Measurements from ENCODE around the gene GUCA1A. TPM values are rescaled to one million over a fixed set of nuclear protein-coding genes. Genes with fewer than 3 reads are reported as not detected.
"Not testable (repeated sequence)": the region's sequence is repeated elsewhere in the genome, so short reads cannot be mapped to it uniquely, and the experiment has no call there.

The GUCA1A gene
- total RNA-seq, 4 donors from 2014 or later, result not detected

- DNase-seq, result no peak
- TF ChIP-seq POLR2A (IDR thresholded peaks at IDR 0.05), result no peak
- TF ChIP-seq CTCF (IDR thresholded peaks at IDR 0.05), result no peak
- WGBS, 2 donors, result 96 to 98% methylated on average over 4 of the region's 4 CpGs
- Histone ChIP-seq H3K4me1 (peaks cover 0 to 7% of the 10 kb centered on the region in 2 donors), H3K36me3 (peaks cover 18 to 24% of the 10 kb centered on the region in 2 donors), H3K27me3 (no peaks in the 10 kb centered on the region), H3K4me3 (replicated peaks in 1 of 3) (no peak overlapping the region), H3K27ac (no peak overlapping the region), H3K9me3 (no peaks in the 10 kb centered on the region)
- intact Hi-C loops (cut with DNase I), result no loop called here
Measured at GRCh38 chr6:42204768-42205282, 31.7 kb downstream of the GUCA1A start.

GRCh38 chr6:42207559-42207958 is 34.4 kb downstream of the GUCA1A start:
- WGBS, 2 donors, result 88 to 96% methylated on average over 2 of the region's 2 CpGs
- H3K4me1 ChIP-seq, result not testable (repeated sequence)
- H3K36me3 ChIP-seq, result peaks cover 37 to 41% of the 10 kb centered on the region in 2 donors

GRCh38 chr6:42210551-42210950 is 37.4 kb downstream of the GUCA1A start:
- H3K4me1 ChIP-seq, result peaks cover 0 to 6% of the 10 kb centered on the region in 2 donors
- peak overlapping the region in 1 of 3 donors; percentile 7 for H3K27ac ChIP-seq
- 93% methylated on average over 1 of the region's 1 CpG for WGBS, 2 donors
- intact Hi-C loops (cut with DNase I), result loop anchor here (5.0 to 10.0 kb wide), 3 partner anchors 43 to 426 kb away; partner anchors contain the start of genes PRICKLE4 and TOMM6
- DNase-seq, result no peak
- peaks cover 46 to 49% of the 10 kb centered on the region in 2 donors for H3K36me3 ChIP-seq
- TF ChIP-seq CTCF (IDR thresholded peaks at IDR 0.05) (no peak), POLR2A (IDR thresholded peaks at IDR 0.05) (no peak)
- no peak overlapping the region for H3K4me3 ChIP-seq (replicated peaks in 1 of 3)
- H3K9me3 ChIP-seq, result no peaks in the 10 kb centered on the region
- H3K27me3 ChIP-seq, result no peaks in the 10 kb centered on the region

More at GRCh38 chr6:42207559-42207958, 34.4 kb downstream of the GUCA1A start:
- H3K27ac ChIP-seq; H3K4me3 ChIP-seq (replicated peaks in 1 of 3); H3K9me3 ChIP-seq; DNase-seq; H3K27me3 ChIP-seq; intact Hi-C loops (cut with DNase I): not testable (repeated sequence)

GRCh38 chr6:42211726-42212125 is 38.6 kb downstream of the GUCA1A start:
- TF ChIP-seq POLR2A (IDR thresholded peaks at IDR 0.05) (no peak), CTCF (IDR thresholded peaks at IDR 0.05) (no peak)
- Histone ChIP-seq H3K27me3 (no peaks in the 10 kb centered on the region), H3K36me3 (peaks cover 44 to 46% of the 10 kb centered on the region in 2 donors), H3K4me3 (replicated peaks in 1 of 3) (no peak overlapping the region), H3K4me1 (peaks cover 5 to 9% of the 10 kb centered on the region in 2 donors), H3K9me3 (no peaks in the 10 kb centered on the region), H3K27ac (no peak overlapping the region)
- intact Hi-C loops (cut with DNase I), result loop anchor here (5.0 to 10.0 kb wide), 3 partner anchors 44 to 427 kb away; partner anchors contain the start of genes PRICKLE4 and TOMM6
- no peak for DNase-seq
- WGBS, 2 donors, result 93 to 98% methylated on average over 6 of the region's 6 CpGs

DNA sequence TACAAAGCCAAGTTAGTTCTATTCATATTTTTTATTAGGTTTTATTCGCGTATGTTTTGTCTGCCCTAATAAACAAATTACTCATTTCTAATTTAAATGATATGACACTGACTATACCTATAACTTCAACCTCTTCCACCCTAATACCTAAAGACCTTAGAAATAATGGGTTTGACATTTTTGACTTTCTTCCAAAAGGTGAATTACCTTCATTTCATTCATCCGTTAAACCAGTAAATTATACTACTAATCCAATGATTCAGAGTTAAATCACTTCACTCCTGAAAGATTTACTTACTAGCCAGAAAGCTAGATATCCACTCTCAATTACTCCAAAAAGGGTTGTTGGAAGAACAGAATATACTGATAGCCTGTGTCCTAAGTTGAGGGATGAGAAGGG is 39.3 kb downstream of the GUCA1A start:
- H3K4me3 ChIP-seq (replicated peaks in 1 of 3), result no peak overlapping the region
- TF ChIP-seq CTCF (IDR thresholded peaks at IDR 0.05) (no peak), POLR2A (IDR thresholded peaks at IDR 0.05) (no peak)
- H3K27me3 ChIP-seq, result no peaks in the 10 kb centered on the region
- H3K9me3 ChIP-seq, result no peaks in the 10 kb centered on the region
- intact Hi-C loops (cut with DNase I), result loop anchor here (5.0 to 10.0 kb wide), 3 partner anchors 45 to 428 kb away; partner anchors contain the start of genes PRICKLE4 and TOMM6
- peaks cover 44 to 46% of the 10 kb centered on the region in 2 donors for H3K36me3 ChIP-seq
- no peak for DNase-seq
- H3K27ac ChIP-seq, result no peak overlapping the region
- 75 to 77% methylated on average over 3 of the region's 3 CpGs for WGBS, 2 donors
- H3K4me1 ChIP-seq, result peaks cover 7 to 15% of the 10 kb centered on the region in 2 donors

- DNase-seq, H3K27ac ChIP-seq, H3K27me3 ChIP-seq, H3K9me3 ChIP-seq: not testable (repeated sequence)
- Histone ChIP-seq H3K4me3 (replicated peaks in 1 of 3) (peak overlapping the region in 1 of 3 donors; percentile 68), H3K4me1 (peaks cover 7 to 15% of the 10 kb centered on the region in 2 donors), H3K36me3 (peaks cover 12 to 18% of the 10 kb centered on the region in 2 donors)
- 86 to 89% methylated on average over 18 of the region's 18 CpGs for WGBS, 2 donors
- intact Hi-C loops (cut with DNase I), result loop anchor here (5.0 to 10.0 kb wide), 2 partner anchors 294 to 432 kb away; partner anchors contain the start of genes BYSL, MED20, PRICKLE4 and TOMM6
Measured at GRCh38 chr6:42216495-42216894, 43.3 kb downstream of the GUCA1A start.

All from thyroid gland (tissue), 4 donors.